ENCODE data around the gene AHI1.

- TF ChIP-seq MAX (IDR thresholded peaks at IDR 0.05; ENCODE audit: low read depth): no peak
- TF ChIP-seq GABPA (IDR thresholded peaks at IDR 0.05; ENCODE audit: low read depth): no peak
- TF ChIP-seq RCOR1 (IDR thresholded peaks at IDR 0.05; ENCODE audit: low read length): no peak
- no peak for TF ChIP-seq CTCF (IDR thresholded peaks at IDR 0.05)
- TF ChIP-seq POLR2AphosphoS5 (IDR thresholded peaks at IDR 0.05; ENCODE audit: low read depth, low read length): no peak
- TF ChIP-seq SMC3 (IDR thresholded peaks at IDR 0.05; ENCODE audit: low read depth, low read length): no peak
- no peak for TF ChIP-seq EP300 (IDR thresholded peaks at IDR 0.05; ENCODE audit: borderline replicate concordance in 1 of 2, low read depth in 1 of 2, low read length in 1 of 2)
- no peak for TF ChIP-seq SIN3A (IDR thresholded peaks at IDR 0.05; ENCODE audit: borderline replicate concordance, low read depth, low read length)
- TF ChIP-seq RAD21 (IDR thresholded peaks at IDR 0.05; ENCODE audit: low read length): no peak
- no peak for TF ChIP-seq EZH2phosphoT487 (IDR thresholded peaks at IDR 0.05; ENCODE audit: borderline replicate concordance, low read depth)
- no peak for TF ChIP-seq CHD2 (IDR thresholded peaks at IDR 0.05; ENCODE audit: low read length, partially characterized antibody)
- TF ChIP-seq RFX5 (IDR thresholded peaks at IDR 0.05; ENCODE audit: low read length): no peak
- no peak for TF ChIP-seq FOXM1 (IDR thresholded peaks at IDR 0.05; ENCODE audit: low read depth)
Observed at GRCh38 chr6:135277422-135277821, 220.1 kb downstream of the AHI1 start.
